Stimulated activated CD8-positive, alpha-beta memory T cell treated with anti-CD3 and anti-CD28 coated beads, Interleukin-12 subunit alpha, Interleukin-12 subunit beta, amount 100 ng/mL, for 1 hour (primary cell): Measurements from ENCODE around the gene CA14.
"Not testable (repeated sequence)": the region's sequence is repeated elsewhere in the genome, so short reads cannot be mapped to it uniquely, and the experiment has no call there.

Experiments used
- DNase-seq: peaks from one replicate; pipeline ENCODE4 v3.0.0-alpha.2; 2020; ENCODE audit warnings: low read depth

Gene CA14

GRCh38 chr1:150257624-150258585, at the start of gene CA14:
Gene CA14, plus strand, starts transcription at chr1:150257774. Its CDS starts 355 bp downstream, at chr1:150258129.
- DNase-seq = no peak

- not testable (repeated sequence) for DNase-seq
Observed at GRCh38 chr1:150208460-150208859, 49.1 kb upstream of the CA14 start.

- no peak for DNase-seq
Observed at GRCh38 chr1:150210091-150210490, 47.5 kb upstream of the CA14 start.

DNA sequence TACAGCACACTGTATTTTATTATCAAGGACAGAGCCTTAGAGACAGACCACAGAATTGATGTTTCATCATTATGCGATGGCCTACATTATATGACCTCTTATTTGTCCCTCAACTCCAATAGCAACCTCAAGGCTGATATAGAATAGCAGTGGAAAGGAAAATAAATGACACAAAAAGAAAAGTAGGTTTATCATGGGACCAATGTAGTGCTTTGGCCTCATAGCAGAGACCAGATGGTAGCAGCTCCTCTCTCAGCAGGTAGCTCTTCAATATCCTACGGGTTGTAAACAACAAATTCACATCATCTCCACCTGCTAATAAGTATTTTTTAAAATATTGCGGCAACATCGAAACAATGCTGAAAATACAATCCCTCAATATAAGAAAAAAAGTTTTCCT, 46.9 kb upstream of the CA14 start:
- no peak for DNase-seq

GRCh38 chr1:150212070-150212469, 45.5 kb upstream of the CA14 start:
- DNase-seq = no peak

DNA sequence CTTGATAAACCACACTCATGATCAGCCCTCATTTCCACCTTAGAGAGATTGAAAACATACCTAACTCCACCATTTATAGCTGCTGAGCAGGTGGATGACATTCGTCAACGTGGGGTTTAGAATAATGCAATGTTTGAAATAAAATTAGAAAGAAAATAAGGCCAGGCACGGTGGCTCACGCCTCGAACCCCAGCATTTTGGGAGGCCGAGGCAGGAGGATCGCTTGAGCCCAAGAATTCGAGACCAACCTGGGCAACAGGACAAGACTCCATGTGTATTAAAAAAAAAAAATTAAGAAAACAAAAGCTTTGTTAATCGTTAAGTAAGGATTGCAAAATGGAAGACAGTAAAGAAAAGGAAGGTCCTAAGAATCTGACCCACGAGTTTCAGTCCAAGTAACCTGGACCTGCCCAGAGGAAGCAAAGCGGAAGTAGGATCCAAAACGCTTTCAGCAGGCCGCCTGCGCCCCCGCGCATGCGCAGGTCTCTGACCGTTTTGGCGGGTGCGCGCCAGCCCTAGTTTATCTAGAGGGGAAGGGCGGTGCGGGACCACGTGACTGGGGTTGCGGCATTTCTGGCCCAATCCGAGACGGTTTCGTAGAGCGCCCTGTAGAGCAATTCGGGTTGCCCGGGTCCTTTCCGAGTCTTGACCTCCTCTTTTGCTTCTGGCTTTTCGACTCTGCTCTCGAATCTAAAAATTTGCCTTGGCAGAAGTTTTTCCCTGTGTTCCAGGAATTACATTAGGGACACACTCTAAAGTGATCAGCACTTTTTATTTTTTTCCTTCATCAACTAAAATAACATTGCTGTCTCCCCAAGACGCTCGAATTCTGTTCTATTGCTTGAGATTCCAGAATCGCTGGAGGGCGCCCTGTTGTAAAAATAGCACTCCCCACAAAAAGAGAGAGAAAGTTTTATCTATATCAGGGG, 44.1 kb upstream of the CA14 start:
- DNase-seq = peak; percentile 87

DNA sequence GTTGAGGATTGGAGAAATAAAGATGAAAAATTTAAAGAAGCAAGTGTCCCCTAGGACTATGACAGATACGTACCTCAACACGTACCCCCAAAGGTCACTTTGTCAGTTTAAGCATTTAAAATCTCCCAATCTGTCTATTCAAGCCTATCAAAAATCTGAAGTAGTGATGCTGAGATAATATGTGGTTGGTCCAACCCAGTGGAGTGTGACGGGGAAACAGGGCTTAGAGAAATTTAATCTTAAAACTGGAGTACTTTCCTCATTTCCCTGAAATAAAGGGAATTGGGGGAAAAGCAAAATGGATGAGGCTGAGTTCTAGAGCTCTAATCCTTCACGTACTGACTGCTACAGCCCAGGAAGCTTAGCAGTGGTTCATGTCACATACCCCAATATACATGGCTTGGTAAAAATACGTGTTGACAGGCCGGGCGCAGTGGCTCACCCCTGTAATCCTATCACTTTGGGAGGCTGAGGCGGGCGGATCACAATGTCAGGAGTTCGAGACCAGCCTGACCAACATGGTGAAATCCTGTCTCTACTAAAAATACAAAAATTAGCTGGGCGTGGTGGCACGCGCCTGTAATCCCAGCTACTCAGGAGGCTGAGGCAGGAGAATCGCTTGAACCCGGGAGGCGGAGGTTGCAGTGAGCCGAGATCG, 43.3 kb upstream of the CA14 start:
- DNase-seq = not testable (repeated sequence)

- DNase-seq = not testable (repeated sequence)
Observed at GRCh38 chr1:150215855-150216254, 41.7 kb upstream of the CA14 start.

GRCh38 chr1:150221552-150221951, 36.0 kb upstream of the CA14 start:
- no peak for DNase-seq

- DNase-seq = no peak
Observed at GRCh38 chr1:150224983-150225382, 32.6 kb upstream of the CA14 start.

GRCh38 chr1:150225546-150225945, 32.0 kb upstream of the CA14 start:
- no peak for DNase-seq

- DNase-seq = no peak
Observed at GRCh38 chr1:150226486-150226885, 31.1 kb upstream of the CA14 start.

DNA sequence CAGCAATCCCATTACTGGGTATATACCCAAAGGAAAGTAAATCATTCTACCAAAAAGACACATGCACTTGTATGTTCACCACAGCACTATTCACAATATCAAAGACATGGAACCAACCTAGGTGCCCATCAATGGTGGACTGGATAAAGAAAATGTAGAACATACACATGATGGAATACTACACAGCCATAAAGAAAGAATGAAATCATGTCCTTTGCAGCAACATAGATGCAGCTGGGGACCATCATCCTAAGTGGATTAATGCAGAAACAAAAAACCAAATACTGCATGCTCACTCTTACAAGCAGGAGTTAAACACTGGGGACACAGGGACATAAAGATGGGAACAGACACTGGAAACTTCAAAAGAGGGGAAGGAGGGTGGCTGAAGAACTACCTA, 30.3 kb upstream of the CA14 start:
- no peak for DNase-seq

DNA sequence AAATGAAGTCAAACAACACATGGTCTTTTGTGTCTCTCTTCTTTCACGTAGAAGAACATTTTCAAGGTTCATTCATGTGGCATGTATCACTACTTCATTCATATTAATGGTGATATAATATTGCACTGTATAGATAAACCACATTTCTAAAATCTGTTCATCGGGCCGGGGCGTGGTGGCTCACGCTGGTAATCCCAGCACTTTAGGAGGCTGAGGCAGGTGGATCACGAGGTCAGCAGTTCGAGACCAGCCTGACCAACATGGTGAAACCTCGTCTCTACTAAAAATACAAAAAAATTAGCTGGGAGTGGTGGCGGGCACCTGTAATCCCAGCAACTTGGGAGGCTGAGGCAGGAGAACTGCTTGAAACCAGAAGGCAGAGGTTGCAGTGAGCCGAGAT, 29.3 kb upstream of the CA14 start:
- DNase-seq = not testable (repeated sequence)

- DNase-seq = not testable (repeated sequence)
Observed at GRCh38 chr1:150232921-150233320, 24.7 kb upstream of the CA14 start.

- DNase-seq = no peak
Observed at GRCh38 chr1:150233359-150234308, 23.9 kb upstream of the CA14 start.

DNA sequence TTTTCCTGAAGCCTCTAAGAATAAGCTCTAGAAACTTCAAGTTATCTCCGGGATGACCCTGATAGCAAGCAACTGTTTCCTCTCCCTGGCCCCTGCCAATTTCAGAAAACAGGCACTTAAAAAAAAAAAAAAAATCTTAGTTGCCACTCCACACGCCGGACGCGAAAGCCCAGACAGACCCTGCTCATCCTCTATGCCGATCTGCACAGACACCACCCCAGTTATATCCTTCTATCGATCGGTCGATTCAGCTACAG, 23.3 kb upstream of the CA14 start:
- no peak for DNase-seq

- DNase-seq = peak; percentile 86
Observed at GRCh38 chr1:150234566-150235293, 22.8 kb upstream of the CA14 start.

- DNase-seq = no peak
Observed at GRCh38 chr1:150235294-150235851, 22.2 kb upstream of the CA14 start.
